HG02840 (cell line): ENCODE results near the gene PRKAA1.
A peak's percentile ranks its signal among the peaks of the same experiment; 100 is the strongest.

Experiments used
- ATAC-seq: cut with Tn5 transposase; IDR thresholded peaks from one replicate; pipeline ENCODE4 v1.9.1; 2021; ENCODE audit warnings: mild to moderate bottlenecking, moderate library complexity, moderate number of reproducible peaks; ENCODE audit not compliant: unreplicated experiment, low FRiP score

PRKAA1 gene

DNA sequence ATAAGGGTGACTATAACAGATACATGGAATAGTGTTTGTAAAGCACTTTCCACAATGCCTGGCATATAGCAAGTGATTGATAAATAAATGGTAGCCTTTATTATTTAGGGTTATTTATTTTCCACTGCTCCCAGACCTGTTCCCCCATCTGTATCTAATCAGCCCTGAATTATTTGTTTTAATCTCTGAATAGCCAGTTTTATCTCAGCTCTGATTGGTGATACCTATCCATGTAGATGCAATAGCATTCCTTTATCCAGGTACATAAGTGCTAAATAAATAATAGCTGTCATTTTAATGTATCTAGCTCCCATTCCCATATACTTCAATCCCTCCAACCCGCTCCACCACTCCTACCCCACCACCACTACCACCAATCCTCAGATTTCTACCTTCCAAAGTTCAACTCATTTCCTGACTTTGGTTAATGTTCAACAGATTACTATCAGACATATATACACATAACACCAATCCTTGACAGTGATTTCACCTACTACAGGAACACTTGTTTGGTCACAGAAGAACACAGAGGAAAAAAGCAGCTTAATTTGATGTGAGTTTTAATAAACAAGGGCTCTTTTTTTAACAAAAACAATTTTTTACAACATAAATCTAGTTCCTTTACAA is 14.0 kb downstream of the PRKAA1 start:
- ATAC-seq = no peak

- ATAC-seq = no peak
Measured at GRCh38 chr5:40781843-40782409, 16.2 kb downstream of the PRKAA1 start.

- no peak for ATAC-seq
Measured at GRCh38 chr5:40780858-40781257, 17.3 kb downstream of the PRKAA1 start.

DNA sequence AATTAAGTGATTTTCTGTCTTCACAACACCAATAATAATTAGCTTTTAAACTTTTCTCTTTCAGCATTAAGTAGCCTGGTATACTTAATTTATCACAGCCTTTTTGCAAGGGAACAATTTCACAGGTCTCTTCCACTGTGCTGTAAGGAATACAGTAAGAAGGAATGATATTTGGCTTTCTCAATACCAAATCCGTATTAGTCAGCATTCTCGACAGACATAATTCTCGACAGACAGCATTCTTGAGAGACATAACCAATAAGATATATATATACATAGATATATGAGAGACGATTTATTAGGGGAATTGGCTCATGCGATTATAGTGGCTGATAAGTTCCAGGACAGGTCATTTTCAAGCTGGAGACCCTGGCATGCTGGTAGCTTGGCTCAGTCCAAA is 18.0 kb downstream of the PRKAA1 start:
- no peak for ATAC-seq

GRCh38 chr5:40779561-40779960 is 18.6 kb downstream of the PRKAA1 start:
- no peak for ATAC-seq

GRCh38 chr5:40778133-40778532 is 20.0 kb downstream of the PRKAA1 start:
- no peak for ATAC-seq

- ATAC-seq = no peak
Measured at GRCh38 chr5:40776658-40776977, 21.6 kb downstream of the PRKAA1 start.

GRCh38 chr5:40775846-40776657 is 22.1 kb downstream of the PRKAA1 start:
- ATAC-seq = no peak

GRCh38 chr5:40775085-40775845 is 22.9 kb downstream of the PRKAA1 start:
- ATAC-seq = no peak

DNA sequence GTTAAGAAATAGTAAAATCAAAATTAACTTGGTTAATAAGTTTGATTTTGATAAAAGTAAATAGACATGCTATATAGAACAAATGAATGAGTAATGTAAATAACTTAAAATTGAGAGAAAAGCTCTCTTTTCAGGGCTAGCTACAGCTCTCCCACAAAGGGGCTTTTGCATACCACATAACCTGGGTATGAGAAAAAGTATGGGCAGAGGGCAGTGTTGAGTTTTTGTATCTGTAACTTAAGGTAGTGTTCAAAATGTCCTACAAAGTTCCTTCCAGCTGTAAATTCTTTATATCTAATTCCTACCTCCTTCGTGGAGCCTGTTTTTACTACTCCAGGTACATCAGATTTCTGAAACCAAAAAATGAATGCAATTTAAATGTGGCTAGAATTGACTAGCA is 23.6 kb downstream of the PRKAA1 start:
- ATAC-seq = no peak

DNA sequence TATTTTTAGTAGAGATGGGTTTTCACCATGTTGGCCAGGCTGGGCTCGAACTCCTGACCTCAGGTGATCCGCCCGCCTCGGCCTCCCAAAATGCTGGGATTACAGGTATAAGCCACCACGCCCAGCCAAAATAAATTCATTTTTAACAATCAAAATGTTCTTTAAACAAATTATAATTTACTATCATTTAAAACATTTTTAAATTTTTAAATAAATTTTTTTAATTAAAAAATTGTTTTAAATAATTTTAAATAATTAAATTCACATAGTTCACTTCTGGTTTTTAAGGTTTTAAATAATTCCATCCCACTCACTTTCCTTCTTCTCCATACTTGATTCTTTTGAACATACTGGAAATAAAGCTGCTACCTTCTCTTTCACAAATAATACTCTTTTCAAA is 27.4 kb downstream of the PRKAA1 start:
- no peak for ATAC-seq

DNA sequence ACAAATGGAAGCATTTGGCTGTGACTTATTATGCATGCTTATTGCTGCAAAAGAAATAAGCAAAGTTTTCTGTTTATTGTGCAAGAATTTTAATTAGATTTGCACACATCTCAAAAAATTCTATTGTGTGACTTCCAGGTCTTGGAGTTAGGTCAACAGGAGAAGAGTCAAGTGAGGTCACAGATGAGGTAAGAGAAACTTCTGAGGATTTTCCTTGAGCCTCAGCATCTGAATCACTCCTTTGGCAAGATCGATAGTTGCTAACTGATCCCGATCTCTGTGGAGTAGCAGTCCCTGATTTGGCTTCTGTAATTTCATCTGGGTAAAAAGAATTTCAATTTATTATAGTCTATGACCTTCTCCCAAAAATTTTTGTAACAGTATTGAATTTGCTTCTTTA is 35.5 kb downstream of the PRKAA1 start:
- no peak for ATAC-seq

DNA sequence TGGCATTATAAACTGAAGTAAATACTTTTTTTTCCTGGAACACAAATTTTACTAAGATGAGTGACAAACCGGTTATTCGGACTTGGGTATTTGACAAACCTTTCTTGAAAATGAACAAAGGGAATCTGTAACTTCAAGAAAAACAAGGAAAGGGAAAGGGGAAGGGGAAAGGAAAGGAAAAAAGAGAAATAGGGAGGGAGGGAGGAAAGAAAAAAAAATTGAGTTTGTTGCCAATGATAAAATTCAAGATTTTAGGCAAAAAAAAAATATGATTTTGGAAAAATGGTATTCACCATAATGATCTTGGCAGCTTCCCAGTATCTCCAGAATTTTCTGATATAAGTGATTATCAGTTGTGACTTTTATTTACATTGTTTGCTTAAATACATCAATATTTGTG is 40.8 kb downstream of the PRKAA1 start:
- no peak for ATAC-seq

DNA sequence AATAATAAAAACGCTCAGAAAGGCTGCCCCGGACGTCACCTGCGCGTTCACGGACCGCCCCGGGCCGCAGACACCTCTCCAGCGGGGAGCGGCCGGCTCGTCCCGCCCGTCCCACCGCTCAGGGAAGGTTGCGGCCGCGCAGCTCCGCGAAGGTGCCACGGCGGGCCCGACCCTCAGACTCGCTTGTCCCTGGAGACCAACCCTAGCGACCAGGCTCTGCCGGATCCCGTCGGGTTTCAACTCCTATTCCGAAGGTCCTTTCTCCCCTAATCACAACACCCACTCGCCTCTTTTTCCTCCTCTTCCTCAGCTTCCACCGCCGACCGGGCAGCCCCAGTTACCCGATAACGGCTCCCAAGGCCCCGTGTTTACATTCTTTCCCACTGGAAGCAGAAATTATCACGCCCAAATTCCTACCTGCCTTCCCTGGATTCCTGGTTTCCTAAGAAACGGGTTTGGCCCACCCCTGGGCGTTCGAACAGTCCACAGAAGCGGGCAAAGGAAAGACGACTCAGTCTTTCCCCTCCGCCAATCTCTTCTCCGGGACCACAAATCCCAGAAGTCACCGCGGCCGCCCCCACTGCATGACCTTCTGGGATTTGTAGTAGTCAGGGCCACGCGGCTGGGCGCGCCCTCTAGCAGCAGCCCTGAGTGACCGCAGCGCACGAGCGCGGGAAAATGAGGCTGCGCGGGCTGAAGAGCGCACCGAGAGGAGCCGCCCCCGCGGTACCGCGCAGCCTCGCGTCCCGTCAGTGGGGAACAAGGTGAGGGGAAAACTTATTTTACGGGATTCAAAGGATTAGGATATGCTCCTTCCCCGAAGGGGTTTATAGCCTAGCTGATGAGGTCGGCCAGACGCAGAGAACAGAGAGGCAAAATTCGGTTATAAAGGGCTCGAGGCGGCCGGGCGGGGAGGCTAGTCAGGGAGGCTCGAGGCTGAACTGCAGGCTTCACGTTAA is 42.5 kb downstream of the PRKAA1 start, which contains the start of gene TTC33:
TTC33 (minus strand) TSS at position 555 of the 959 bp plus-strand sequence. CDS start 8,943 bp downstream, outside the sequence.
- peak; percentile 85 for ATAC-seq

DNA sequence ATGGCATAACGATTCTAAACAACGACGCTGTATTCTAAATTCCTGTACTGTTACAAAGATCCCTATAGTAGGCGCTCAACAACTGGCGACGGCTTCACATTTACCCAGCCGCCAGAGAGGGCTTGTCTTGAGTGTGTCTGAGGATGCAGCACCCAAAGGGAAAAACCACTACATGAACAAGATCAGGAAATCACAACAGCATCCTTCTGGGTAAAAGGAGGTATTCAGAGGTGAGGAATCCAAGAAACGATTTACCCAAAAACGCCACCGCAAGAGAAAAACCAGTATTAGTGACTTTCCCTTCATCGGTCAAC is 43.1 kb downstream of the PRKAA1 start:
- ATAC-seq = peak; percentile 79

DNA sequence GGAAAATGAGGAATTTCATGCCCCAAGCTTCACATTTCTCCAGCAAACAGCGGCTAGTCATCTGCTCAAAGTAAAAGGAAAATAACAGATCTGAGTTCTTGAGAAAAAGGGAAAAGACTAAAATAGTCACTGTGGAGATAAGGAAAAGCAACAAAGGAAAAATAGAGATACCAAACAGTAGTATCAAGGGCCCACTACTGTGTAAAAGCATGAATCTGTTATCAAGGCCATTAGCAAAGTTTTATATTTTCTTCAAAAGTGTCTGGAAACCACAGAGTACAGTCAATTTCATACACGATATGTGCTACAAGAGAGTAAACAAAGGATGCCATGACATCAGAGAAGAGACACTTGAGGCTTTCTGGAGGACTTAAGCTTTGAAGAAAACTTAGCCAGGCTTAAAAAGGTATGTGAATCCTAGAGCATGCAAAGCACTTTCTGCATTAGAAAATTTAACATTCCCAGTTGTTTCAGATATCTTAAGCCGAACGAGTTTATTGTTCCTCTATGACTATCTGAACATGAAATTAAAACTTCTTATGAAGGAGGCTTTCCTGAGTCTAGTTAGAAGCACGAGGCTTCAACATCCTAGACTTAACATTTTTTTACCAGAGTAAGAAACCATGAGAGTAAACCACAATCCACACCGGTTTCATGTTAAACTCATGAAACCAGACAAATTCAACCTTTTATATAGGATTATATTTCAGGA is 43.6 kb downstream of the PRKAA1 start:
- peak; percentile 3 for ATAC-seq

DNA sequence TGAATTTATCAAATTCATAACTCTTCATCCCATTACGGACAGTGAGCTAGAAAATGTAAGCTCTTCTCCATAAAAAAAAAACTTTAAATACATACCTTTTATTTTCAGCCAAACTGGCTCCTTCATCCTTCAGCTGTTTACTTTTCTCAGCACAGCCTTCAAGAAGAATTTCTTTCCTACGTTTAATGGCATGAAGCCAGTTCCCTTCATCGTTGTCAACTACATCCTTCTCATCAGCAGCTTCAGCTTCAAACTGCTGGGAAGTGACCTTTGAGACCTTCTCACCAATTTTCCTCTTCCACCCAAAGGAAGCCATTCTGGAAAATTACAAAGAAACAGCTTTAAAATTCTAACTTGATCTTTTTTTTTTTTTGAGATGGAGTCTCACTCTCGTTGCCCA is 51.5 kb downstream of the PRKAA1 start:
- no peak for ATAC-seq

GRCh38 chr5:40743771-40744170 is 54.4 kb downstream of the PRKAA1 start:
- no peak for ATAC-seq

DNA sequence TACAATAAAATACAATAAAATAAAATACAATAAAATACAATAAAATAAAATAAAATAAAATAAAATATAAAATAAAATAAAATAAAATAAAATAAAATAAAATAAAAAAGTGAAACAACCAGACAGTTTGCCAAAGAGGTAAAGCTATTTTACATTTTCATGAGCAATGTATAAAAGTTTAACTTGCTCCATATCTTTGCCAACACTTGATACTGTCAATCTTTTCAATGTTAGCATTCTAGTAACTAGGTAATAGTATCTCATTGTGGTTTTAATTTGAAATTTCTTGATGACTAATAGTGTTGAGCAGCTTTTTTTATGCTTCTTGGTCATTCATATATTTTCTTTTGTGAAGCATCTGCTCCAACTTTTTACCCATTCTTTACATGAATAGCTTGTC is 59.7 kb downstream of the PRKAA1 start:
- no peak for ATAC-seq
